Stimulated activated naive CD4-positive, alpha-beta T cell (primary cell): ENCODE results near the gene SLC2A11.
"Not testable (repeated sequence)": the region's sequence is repeated elsewhere in the genome, so short reads cannot be mapped to it uniquely, and the experiment has no call there.

Experiments used
- DNase-seq, 6 experiments: peaks; one replicate each; lab custom pipeline; 2025; lab: John Stamatoyannopoulos, UW

SLC2A11 gene

DNA sequence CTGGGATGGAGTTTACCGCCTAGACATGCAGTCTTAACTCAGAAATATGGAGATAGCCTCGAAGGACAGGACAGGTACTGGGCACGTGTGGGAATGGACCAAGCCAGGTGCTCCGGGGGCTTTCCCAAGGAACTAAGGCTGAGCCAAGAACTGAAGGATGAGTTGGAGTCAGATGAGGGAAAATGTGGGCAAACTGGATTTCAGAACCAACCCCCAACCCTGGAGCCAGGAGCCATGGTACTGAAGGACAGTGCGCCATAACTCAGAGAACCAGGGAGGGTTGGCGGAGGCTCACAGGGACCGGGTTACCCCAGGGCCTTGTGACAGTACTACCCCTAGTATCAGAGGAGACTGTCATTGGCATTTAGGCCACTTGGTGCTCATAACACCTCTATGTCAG lies 34.1 kb downstream of the SLC2A11 start:
- no peak for DNase-seq

DNA sequence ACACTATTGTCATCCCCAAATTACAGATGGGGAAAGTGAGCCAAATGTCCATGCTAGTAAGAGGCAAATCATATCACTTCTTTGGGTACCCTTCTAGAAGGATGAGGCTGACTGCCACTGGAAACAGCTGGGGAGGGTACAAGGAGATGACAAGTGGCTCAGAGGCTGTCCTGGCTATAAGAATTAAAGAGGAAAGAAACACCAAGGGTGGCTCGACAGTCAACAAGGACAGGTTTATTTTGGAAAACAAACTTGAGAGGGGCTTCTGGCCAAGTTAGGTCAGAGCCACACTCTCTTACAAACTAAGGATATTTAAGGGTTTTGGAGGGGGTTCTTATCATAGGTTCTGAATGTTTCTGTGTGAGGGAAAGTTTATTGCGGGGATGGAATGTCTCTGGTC lies 34.5 kb downstream of the SLC2A11 start:
- no peak for DNase-seq

DNA sequence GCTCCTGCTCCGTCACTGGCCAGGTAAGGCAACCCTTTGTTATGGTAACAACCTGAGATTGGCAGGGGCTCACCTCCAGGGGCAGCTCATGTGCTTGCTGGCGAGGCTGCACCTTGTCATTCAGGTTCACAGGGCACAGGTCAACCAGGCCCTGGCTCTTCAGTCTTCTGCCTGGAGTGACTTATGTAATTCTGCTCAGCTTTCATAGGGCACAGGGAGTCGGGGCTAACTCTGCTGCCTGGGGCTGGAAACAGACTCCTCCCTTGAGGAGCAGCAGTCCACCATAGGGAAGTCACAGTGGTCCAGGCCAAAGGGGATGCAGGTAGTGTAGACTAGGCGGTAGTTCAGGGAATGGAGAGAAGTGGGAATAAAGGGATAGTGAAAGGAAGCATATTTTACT lies 35.0 kb downstream of the SLC2A11 start:
- DNase-seq: no peak

DNA sequence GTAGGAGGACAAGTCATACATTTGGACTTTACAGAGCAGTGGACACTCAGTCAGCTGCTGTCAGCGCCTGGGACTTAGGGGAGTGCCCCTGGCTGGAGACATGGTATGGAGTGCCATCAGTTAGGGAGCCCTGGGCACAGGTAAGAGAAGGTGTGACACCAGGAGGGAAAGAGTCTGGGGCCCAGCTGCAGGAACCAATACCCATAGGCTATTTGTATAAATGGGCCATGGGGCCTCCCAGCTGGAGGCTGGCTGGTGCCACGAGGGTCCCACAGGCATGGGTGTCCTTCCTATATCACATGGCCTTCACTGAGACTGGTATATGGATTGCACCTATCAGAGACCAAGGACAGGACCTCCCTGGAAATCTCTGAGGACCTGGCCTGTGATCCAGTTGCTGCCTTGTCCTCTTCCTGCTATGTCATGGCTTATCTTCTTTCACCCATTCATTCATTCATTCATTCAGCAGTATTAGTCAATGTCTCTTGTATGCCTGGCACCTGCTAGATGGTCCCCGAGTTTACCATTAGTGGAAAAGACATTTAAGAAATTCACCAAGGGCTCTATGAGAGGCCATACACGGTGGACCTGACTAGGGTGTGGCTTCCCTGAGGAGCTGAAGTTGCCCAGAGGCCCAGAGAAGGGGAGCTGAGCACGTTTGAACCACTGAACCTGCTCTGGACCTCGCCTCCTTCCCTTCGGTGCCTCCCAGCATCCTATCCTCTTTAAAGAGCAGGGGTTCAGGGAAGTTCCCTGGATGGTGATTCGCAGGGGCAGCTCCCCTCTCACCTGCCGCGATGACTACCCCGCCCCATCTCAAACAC lies 35.7 kb downstream of the SLC2A11 start:
- DNase-seq: no peak

DNA sequence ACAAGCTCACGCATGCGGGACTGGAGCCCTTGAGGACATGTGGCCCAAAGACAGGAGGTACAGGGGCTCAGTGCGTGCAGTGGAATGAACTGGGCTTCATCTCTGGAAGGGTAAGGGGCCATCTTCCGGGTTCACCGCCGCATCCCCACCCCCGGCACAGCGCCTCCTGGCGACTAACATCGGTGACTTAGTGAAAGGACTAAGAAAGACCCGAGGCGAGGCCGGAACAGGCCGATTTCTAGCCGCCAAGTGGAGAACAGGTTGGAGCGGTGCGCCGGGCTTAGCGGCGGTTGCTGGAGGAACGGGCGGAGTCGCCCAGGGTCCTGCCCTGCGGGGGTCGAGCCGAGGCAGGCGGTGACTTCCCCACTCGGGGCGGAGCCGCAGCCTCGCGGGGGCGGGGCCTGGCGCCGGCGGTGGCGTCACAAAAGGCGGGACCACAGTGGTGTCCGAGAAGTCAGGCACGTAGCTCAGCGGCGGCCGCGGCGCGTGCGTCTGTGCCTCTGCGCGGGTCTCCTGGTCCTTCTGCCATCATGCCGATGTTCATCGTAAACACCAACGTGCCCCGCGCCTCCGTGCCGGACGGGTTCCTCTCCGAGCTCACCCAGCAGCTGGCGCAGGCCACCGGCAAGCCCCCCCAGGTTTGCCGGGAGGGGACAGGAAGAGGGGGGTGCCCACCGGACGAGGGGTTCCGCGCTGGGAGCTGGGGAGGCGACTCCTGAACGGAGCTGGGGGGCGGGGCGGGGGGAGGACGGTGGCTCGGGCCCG lies 36.5 kb downstream of the SLC2A11 start, which contains the start of gene MIF:
Gene MIF (plus strand): TSS at position 439 of the 765 bp plus-strand sequence. CDS start 92 bp downstream, at position 531.
- peak; percentile 85 to 95 (median 92) for DNase-seq

DNA sequence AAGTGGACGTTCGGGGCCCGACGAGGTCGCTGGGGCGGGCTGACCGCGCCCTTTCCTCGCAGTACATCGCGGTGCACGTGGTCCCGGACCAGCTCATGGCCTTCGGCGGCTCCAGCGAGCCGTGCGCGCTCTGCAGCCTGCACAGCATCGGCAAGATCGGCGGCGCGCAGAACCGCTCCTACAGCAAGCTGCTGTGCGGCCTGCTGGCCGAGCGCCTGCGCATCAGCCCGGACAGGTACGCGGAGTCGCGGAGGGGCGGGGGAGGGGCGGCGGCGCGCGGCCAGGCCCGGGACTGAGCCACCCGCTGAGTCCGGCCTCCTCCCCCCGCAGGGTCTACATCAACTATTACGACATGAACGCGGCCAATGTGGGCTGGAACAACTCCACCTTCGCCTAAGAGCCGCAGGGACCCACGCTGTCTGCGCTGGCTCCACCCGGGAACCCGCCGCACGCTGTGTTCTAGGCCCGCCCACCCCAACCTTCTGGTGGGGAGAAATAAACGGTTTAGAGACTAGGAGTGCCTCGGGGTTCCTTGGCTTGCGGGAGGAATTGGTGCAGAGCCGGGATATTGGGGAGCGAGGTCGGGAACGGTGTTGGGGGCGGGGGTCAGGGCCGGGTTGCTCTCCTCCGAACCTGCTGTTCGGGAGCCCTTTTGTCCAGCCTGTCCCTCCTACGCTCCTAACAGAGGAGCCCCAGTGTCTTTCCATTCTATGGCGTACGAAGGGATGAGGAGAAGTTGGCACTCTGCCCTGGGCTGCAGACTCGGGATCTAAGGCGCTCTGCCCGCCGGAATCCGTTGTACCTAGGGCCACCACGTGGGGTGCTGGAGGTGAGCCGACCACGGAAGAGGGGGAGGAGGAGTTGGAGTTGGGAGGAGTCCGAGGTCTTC lies 37.3 kb downstream of the SLC2A11 start:
- DNase-seq: peak; percentile 28 to 65 (median 60)

DNA sequence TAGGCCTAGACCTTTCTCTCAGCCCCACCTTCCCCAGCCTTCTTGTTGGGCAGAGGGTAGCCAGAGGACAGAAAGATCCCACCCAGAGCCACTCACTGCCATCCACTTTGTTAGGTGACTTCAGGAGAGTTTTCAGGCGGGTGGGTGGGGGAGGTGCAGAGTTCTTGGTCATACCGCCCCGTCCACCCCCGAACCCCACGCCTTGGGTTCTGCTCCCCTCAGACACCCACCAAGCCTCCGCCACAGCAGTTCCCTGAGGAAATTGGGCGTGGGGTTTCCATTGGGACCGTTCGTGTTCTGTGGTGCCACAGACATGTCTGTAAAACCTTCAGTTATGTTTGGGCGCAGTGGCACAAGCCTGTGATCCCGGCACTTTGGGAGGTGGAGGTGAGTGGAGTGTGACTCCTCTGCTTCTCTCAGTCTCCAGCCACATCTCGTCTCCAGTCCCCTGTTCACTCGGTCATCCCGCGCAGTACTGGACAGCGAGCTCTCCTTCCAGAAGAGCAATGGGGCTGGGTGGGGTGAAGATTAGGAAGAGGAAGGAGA lies 38.0 kb downstream of the SLC2A11 start:
- DNase-seq: peak in 1 of 6 experiments; percentile 26

DNA sequence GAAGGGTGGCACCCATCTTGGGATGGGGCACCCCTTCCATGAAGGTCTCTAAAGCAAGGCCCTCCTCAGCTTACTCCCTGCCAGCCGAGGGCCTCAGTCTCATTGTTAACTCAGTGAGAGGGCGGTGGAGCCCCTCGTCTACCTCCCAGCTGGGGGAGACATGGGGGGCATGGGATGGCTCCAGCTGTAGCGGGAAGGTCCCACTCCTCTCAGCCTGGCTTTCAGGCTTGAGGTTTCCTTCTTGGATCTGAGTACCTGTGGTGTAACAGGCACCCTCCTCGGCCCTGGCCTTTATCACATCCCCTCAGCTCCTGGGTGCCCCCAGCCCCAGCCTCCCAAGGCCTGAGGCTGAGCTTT lies 38.5 kb downstream of the SLC2A11 start:
- no peak for DNase-seq

DNA sequence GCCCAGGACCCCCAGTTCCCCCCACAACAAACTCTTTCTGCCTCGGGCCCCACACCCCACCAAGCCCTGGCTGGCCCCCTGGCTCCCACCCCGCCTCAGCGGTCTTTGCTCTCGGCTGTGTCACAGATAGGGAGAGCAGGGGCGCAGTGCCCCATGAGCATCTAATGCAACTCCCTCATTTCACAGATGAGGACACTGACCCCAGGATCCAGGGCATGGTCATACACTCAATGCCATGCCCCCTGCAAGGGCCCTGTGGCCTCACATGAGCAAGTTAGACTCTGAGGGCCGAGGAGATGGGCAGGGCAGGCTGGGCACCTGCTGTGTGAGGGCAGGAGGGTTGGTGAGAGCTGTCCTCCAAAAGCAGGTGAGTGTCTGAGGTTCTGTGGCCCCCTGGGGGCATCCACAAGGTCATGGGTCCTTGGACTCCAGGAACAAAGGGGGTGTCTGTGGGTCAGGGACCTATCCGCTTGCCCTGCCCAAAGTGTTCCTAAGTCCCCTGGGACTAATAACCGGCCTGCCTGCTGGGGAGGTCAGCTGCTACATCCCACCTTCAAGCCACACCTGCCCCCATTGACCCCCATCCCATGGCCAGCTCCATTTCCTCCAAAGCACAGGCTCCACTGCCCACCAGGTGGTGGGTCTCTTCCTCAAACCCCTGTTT lies 39.0 kb downstream of the SLC2A11 start:
- no peak for DNase-seq

DNA sequence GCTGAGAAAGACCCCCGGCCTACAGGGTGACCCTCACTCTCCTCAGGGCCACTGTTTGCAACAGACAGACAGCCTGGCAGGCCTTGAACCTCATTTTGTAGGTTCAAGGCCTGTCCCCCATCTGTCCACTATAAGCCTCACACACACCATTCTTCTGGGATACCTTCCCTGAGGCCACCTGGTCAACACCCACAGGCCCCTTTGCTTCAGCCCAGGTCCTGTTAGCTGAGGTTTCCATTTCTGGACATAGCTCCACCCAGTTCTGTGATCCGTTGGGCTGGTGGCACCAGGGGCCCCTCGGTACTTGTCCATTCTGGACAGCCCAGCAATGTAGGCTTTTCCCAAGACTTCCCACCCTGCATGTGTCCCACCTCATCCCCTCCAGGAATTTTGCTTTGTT lies 39.6 kb downstream of the SLC2A11 start:
- no peak for DNase-seq

DNA sequence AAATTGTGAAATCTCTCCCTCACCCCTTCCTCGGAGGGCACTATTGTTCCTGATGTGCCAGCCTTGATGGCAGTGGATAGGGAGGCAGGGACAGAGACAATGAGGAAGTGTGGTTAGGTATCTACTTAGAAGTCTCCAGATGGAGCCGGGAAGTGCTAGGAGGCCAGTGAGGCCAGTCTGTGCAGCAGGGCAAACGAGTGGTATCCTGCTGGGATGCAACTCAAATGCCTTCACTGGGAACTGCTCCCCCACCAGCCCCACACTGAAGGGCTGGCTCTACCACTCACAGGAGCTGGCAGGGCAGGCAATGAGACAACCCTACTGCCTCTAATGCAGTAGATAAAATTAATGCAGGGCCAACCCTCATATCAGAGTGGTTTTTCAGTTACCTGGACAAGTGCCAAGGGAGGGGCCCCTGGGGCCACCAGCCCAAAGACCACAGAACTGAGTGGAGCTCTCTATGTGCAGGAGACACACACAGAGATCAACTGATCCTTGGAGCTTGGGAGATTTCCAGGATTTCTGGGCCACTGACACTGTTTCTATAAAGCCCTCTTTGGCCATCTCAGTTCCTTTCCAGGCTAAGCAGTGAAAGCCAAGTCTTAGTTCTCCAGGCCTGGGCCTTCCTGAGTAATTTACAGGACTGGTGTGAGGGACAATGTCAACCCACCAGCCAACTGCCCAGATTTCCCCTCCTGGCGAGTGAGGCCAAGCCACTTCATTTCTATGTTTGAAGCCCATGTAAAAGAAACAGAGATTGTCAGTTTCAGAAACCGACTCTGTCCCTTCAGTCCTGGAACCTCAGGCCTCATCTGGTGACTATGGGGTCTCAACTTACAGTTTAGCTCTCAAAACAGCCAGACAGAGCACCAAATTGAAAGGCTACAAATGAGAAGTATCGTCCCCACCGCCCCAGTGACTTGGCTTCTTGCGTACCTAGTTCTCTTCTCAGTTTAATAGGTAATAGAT lies 40.6 kb downstream of the SLC2A11 start:
- DNase-seq: no peak

DNA sequence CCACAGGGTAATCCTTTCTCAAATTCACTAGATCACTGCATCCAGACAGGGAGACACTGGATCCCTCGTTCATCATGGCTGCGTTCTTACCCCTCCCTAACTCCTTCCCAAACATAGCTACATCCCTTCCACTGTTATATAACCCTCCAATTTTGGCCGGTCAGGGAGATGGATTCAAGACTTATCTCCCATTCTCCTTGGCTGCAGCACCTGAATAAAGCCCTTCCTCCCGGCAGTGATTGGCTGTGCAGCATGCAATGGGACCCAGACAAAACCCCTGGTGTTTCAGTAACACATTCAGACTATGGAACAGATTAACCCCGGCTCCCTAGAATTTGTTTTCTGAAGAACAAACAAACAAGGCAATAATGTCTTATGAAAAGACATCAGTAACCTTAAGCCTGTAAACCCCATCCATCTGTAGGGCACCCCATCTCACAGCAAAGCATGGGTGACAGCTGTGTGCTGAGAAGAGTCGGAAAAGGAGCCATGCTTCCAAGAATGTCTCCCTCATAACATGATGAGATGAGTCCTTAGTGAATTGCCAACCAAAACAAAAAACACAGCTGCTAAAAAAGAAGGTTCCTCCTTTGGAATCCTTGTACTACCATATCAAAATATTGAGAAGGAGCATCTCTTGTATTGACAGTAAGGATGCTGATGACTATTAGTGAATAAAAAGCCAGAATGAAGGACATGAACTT lies 41.5 kb downstream of the SLC2A11 start:
- no peak for DNase-seq

DNA sequence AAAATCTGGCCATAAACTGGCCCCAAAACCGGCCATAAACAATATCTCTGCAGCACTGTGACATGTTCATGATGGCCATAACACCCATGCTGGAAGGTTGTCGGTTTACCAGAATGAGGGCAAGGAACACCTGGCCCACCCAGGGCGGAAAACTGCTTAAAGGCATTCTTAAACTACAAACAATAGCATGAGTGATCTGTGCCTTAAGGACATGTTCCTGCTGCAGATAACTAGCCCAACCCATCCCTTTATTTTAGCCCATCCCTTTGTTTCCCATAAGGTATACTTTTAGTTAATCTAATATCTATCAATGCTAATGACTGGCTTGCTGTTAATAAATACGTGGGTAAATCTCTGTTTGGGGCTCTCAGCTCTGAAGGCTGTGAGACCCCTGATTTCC lies 42.6 kb downstream of the SLC2A11 start:
- DNase-seq: not testable (repeated sequence)

DNA sequence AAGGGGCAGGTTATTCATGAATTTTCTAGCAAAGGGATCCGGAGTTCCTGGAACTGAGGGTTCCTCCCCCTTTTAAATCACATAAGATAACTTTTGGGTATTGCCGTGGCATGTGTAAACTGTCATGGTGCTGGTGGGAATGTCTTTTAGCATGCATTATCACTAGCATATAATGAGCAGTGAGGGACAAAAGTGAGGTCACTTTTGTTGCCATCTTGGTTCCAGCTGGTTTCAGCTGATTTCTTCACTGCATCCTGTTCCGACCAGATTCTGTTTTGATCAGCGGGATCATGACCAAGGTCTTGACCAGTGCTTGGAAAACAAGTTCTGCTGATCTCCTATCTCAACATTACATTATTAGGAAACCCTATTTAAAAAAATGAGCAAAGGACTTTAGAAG lies 43.9 kb downstream of the SLC2A11 start:
- DNase-seq: no peak

DNA sequence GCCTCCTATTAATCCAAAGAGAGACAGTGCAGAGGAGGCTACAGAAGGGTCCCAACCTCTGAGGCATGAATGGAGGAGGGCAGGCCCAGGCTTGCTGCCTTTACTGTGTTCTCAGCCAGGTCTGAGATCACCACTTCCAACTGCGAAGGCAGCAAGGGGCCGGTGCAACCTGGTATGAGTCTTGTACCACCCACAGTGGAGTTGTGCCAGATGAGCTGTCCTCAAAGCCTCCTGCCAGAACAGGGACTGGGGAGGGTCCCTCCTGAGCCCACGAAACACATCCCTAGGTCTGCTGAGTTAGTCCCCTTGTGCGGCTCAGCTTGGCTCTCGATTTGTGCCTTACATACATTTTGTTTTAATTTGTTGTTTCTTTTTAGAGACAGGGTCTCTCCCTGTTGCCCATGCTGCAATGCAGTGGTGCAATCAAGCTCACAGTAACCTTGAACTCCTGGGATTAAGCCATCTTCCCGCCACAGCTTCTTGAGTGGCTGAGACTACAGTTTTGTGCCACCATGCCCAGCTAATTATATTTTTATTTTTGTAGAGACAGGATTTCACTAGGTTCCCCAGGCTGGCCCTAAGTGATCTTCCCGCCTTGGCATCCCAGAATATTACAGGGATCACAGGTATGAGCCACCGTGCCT lies 45.8 kb downstream of the SLC2A11 start:
- no peak for DNase-seq

DNA sequence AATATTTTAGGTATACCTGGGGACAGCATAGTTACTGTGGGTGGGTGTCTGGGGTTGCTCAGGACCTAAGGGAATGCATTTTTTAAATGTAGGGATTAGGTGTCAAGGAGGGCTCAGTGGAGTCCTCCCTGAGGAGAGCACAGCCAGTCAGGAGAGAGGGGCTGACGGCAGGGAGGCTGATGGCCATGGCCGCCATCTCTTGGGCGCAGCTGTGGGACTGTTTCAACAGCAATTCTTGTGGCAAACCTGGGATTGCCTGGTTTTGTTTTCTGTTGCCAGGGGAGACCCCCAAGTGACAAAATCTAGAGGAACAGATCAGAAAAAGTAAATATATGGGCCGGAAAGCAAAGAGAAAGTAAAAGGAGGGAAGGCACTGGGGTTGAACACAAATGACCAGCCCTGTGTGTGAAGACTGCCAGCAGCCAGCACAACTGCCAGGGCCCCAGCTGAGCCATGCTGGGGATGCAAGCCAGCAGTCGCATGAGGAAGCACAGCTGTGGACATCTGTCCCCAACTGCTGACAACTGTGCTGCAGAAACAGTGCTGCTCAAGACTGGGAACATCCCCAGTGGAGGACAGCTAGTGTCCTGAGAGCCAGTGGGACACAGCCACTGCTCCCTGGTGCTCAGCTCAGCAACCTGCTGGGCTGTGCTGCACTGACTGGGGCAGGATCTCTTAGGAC lies 47.0 kb downstream of the SLC2A11 start:
- no peak for DNase-seq

DNA sequence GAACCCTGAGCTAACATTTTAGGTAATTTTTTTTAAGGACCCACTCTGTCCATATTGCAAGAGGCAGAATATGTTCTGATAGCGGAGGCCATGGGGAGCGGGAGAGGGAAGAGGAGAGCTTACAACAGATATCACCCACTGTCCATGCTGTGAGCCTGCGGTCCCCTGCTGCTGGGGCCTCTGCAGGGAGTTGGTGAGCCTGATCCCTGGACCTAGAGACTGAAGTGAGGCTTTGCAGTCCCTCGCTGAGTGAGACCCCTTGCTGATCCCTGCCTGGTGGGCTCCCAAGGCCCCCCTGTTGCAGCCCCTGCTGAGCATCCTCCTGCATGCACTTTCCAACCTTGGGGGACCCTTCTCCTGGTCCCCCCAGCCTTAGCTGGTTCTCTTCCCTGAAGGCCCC lies 49.0 kb downstream of the SLC2A11 start:
- no peak for DNase-seq

DNA sequence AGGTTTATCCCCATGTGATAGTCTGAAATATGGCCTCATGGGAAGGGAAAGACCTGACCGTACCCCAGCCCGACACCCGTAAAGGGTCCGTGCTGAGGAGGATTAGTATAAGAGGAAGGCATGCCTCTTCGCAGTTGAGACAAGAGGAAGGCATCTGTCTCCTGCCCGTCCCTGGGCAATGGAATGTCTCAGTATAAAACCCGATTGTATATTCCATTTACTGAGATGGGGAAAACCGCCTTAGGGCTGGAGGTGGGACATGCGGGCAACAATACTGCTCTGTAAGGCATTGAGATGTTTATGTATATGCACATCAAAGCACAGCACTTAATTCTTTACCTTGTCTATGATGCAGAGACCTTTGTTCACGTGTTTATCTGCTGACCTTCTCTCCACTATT lies 49.7 kb downstream of the SLC2A11 start:
- DNase-seq: not testable (repeated sequence)
